IgD-negative memory B cell (primary cell): ENCODE data around the gene ELAPOR1. TPM values are rescaled to one million over a fixed set of nuclear protein-coding genes. Genes with fewer than 3 reads are reported as not detected.
A peak's percentile ranks its signal among the peaks of the same experiment; 100 is the strongest.

ENCODE experiments used
- H3K27ac Mint-ChIP-seq, 3 donors: one replicate each; pipeline ENCODE4 v1.8.0; 2020 to 2022; ENCODE audit warnings: mild to moderate bottlenecking in 3 of 3, mixed read lengths in 3 of 3, moderate library complexity in 1 of 3
- H3K27me3 Mint-ChIP-seq: one replicate; pipeline ENCODE4 v1.8.0; 2021; ENCODE audit warnings: mixed read lengths
- H3K36me3 Mint-ChIP-seq: one replicate; pipeline ENCODE4 v1.8.0; 2020; ENCODE audit warnings: mild to moderate bottlenecking, mixed read lengths
- H3K4me1 Mint-ChIP-seq, 3 donors: one replicate each; pipeline ENCODE4 v1.8.0; 2020 to 2022; ENCODE audit warnings: mixed read lengths in 3 of 3, mild to moderate bottlenecking in 1 of 3
- H3K4me3 Mint-ChIP-seq, 4 donors: one replicate each; pipeline ENCODE4 v1.8.0; 2020 to 2022; ENCODE audit warnings: mild to moderate bottlenecking in 4 of 4, mixed read lengths in 4 of 4, moderate library complexity in 3 of 4
- H3K9me3 Mint-ChIP-seq, 3 donors: one replicate each; pipeline ENCODE4 v1.8.0; 2020 to 2021; ENCODE audit warnings: mixed read lengths in 3 of 3, mild to moderate bottlenecking in 1 of 3
- polyA plus RNA-seq: library from polyadenylated mRNA; unstranded; fragments of 300-500 nt; fragmentation: Illumina TruSeq; gene quantifications from one replicate; pipeline ENCODE4 v1.2.3, GENCODE V29; 2021

Gene ELAPOR1
- polyA plus RNA-seq, 1 donor from 2014 or later: 1.0 TPM

GRCh38 chr1:109090196-109091077 lies 23.5 kb upstream of the ELAPOR1 start, which contains the start of gene TMEM167B:
Gene TMEM167B, plus strand, starts transcription at chr1:109090764. Its CDS starts 109 bp downstream, at chr1:109090873.
- H3K4me1 Mint-ChIP-seq: peaks cover 21 to 31% (median 30%) of the 10 kb centered on the region in 3 donors
- no peaks in the 10 kb centered on the region for H3K27me3 Mint-ChIP-seq
- H3K27ac Mint-ChIP-seq: peak within 1 kb of the TSS; percentile 93 to 98 (median 98)
- H3K36me3 Mint-ChIP-seq: no peaks in the 10 kb centered on the region
- peak within 1 kb of the TSS; percentile 92 to 97 (median 94) for H3K4me3 Mint-ChIP-seq
- H3K9me3 Mint-ChIP-seq: peaks cover 0 to 2% (median 0%) of the 10 kb centered on the region in 3 donors

DNA sequence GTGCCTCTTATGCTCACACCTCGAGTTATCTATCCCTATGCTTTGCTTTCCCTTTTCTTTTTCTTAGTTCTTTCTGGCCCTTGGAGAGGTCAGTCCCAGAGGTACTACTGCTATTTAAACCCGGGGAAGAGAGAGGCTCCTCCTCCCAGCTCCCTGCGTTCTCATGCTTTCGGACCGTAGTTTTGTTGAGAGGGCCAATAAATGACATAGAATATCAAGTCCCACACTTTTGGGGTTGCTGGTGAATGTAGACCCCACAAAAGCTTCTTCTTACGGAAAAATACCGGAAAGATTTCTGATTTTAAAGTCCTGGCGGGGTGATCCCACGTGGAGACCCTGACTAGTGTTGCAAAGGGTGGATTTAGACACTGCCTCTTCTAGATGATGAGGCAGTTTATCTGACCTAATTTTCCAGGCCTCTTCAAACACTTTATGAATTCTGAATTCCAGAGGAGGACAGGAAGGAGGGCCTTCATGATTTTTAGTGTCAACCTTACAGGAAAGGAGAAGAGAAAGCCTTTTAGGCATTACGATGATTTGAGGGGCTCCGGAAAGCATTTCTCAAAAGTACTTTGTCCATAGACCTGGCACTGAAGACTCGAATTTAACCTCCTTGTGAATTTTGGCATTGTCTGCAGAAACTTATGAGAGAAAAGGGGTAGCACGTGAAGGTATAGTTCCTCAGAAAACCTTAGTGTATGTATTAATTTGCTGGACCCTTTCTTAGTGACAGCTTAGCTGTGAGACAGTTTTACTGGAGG lies 22.7 kb upstream of the ELAPOR1 start:
- peaks cover 21 to 31% (median 30%) of the 10 kb centered on the region in 3 donors for H3K4me1 Mint-ChIP-seq
- H3K4me3 Mint-ChIP-seq: peak overlapping the region; percentile 92 to 97 (median 94)
- peaks cover 1% of the 10 kb centered on the region for H3K36me3 Mint-ChIP-seq

DNA sequence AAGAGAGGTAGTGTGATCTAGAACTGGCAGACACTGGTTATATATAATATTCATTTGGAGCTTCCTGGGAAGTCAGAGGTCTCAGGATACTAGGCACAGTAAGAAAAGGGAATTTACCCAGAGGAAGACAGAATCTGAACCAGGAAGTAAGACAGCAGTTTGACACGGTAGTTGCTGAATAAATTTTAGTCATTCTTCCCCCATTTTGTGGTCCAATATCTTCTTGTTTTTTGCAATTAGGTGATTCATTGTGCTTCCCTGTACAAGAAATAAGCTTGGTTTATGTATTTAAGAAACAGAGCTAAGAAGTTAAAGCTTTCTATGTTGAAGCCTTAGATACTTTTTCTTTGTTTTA lies 22.1 kb upstream of the ELAPOR1 start:
- Mint-ChIP-seq H3K27me3 (no peaks in the 10 kb centered on the region), H3K36me3 (peaks cover 1% of the 10 kb centered on the region), H3K27ac (peak overlapping the region; percentile 93 to 98 (median 97)), H3K9me3 (peaks cover 0 to 2% (median 0%) of the 10 kb centered on the region in 3 donors), H3K4me3 (peak overlapping the region; percentile 92 to 97 (median 94)), H3K4me1 (peaks cover 21 to 31% (median 30%) of the 10 kb centered on the region in 3 donors)

More for the DNA sequence above, 22.7 kb upstream of the ELAPOR1 start:
- H3K27me3 Mint-ChIP-seq: no peaks in the 10 kb centered on the region
- peaks cover 0 to 2% (median 0%) of the 10 kb centered on the region in 3 donors for H3K9me3 Mint-ChIP-seq
- peak overlapping the region; percentile 93 to 98 (median 97) for H3K27ac Mint-ChIP-seq

GRCh38 chr1:109094377-109094803 lies 19.5 kb upstream of the ELAPOR1 start:
- H3K27ac Mint-ChIP-seq: peak overlapping the region in 1 of 3 donors; percentile 48
- peaks cover 23 to 29% (median 27%) of the 10 kb centered on the region in 3 donors for H3K4me1 Mint-ChIP-seq
- peaks cover 1% of the 10 kb centered on the region for H3K36me3 Mint-ChIP-seq
- H3K4me3 Mint-ChIP-seq: peak overlapping the region in 1 of 4 donors; percentile 60
- no peaks in the 10 kb centered on the region for H3K27me3 Mint-ChIP-seq
- H3K9me3 Mint-ChIP-seq: peaks cover 0 to 2% (median 0%) of the 10 kb centered on the region in 3 donors

DNA sequence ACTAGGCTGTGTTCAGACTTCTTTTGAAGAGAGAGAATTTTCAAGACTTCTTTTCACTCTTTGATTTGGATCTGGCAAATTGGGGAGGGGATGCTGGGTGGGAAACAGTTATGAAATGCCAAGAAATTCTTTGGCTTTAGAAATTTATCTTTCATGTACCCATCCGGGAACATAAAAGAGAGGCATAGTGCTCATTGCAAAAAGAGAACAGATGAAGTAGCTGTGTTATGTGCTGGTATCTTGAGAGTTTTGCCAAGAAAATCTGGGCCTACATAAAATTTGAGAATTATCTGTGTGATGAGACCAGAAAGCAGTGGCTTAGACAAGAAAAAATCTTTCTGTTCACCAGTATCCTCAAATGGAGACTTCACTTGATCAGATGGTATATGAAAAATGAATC lies 19.0 kb upstream of the ELAPOR1 start:
- Mint-ChIP-seq H3K27ac (peak overlapping the region in 1 of 3 donors; percentile 48), H3K36me3 (peaks cover 1% of the 10 kb centered on the region), H3K4me3 (peak overlapping the region in 1 of 4 donors; percentile 60), H3K9me3 (no peaks in the 10 kb centered on the region), H3K4me1 (peaks cover 22 to 30% (median 29%) of the 10 kb centered on the region in 3 donors), H3K27me3 (no peaks in the 10 kb centered on the region)

DNA sequence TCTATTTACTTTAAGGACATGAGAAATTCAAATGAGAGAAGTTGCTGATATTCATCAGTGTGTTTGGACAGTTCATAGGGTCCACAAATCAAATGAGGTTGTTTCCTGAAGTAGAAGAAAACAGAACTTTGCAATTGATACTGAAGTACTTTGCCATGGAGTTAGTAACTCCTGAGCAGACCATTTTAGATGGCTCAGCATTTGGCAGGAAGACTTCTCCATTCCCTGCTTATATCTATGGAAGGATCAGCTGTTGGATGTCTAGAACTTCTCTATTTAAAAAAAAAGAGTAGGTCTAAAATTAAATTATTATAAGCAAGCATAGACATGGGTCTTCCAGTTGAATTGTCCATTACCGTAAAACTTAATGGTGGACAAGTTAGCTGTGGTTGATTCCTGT lies 18.3 kb upstream of the ELAPOR1 start:
- Mint-ChIP-seq H3K9me3 (no peaks in the 10 kb centered on the region), H3K27me3 (no peaks in the 10 kb centered on the region), H3K4me3 (peak overlapping the region in 1 of 4 donors; percentile 60), H3K4me1 (peaks cover 18 to 27% (median 26%) of the 10 kb centered on the region in 3 donors), H3K36me3 (peaks cover 1% of the 10 kb centered on the region), H3K27ac (no peak overlapping the region)

- no peaks in the 10 kb centered on the region for H3K9me3 Mint-ChIP-seq
- peaks cover 18 to 27% (median 25%) of the 10 kb centered on the region in 3 donors for H3K4me1 Mint-ChIP-seq
- H3K27me3 Mint-ChIP-seq: no peaks in the 10 kb centered on the region
- H3K4me3 Mint-ChIP-seq: peak overlapping the region in 1 of 4 donors; percentile 10
- peaks cover 1% of the 10 kb centered on the region for H3K36me3 Mint-ChIP-seq
- H3K27ac Mint-ChIP-seq: no peak overlapping the region
Observed at GRCh38 chr1:109096120-109096519, 17.8 kb upstream of the ELAPOR1 start.

DNA sequence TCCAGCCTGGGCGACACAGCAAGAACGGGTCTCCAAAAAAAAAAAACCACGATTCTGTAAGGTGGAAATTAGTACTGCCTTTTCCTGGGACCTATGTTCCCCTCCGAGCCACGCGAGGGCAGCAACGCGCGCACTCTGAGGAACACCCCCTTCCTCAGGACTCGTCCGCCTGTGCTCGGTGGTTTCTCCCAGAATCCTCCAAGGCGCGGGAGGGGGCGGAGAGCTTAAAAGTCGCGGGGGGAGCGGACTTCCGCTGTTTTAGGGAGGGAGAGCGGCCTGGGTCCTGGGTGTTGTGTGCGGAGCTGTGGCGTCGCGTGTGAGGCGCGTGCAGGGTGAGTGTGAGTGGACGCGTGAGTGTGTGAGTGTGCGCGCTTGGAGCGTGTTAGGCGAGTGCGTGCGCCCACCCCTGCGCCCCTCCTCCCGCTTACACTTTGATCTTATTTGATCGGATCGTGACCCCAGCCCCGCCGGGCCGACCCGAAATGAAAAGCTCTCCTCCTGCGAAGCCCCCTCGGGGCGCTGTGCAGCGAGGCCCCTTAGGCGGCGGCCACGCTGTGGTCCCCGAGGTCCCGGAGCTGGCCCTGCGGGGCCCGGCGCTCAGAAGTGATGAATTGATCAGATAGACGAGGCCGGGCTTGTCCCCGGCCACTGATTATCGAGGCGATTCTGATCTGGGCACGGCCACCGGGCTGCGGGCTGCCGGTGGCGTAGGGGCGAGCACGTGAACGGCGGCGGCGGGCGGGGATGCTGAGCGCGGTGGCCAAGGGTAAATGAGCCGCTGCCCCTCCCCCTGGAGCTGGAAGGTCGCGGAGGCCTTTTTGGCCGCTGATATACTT lies 13.8 kb upstream of the ELAPOR1 start:
- H3K4me3 Mint-ChIP-seq: peak overlapping the region; percentile 90 to 98 (median 96)
- peak overlapping the region; percentile 93 to 98 (median 97) for H3K27ac Mint-ChIP-seq
- H3K4me1 Mint-ChIP-seq: peaks cover 8 to 12% (median 10%) of the 10 kb centered on the region in 3 donors
- H3K9me3 Mint-ChIP-seq: no peaks in the 10 kb centered on the region
- H3K36me3 Mint-ChIP-seq: peaks cover 1% of the 10 kb centered on the region
- H3K27me3 Mint-ChIP-seq: no peaks in the 10 kb centered on the region

DNA sequence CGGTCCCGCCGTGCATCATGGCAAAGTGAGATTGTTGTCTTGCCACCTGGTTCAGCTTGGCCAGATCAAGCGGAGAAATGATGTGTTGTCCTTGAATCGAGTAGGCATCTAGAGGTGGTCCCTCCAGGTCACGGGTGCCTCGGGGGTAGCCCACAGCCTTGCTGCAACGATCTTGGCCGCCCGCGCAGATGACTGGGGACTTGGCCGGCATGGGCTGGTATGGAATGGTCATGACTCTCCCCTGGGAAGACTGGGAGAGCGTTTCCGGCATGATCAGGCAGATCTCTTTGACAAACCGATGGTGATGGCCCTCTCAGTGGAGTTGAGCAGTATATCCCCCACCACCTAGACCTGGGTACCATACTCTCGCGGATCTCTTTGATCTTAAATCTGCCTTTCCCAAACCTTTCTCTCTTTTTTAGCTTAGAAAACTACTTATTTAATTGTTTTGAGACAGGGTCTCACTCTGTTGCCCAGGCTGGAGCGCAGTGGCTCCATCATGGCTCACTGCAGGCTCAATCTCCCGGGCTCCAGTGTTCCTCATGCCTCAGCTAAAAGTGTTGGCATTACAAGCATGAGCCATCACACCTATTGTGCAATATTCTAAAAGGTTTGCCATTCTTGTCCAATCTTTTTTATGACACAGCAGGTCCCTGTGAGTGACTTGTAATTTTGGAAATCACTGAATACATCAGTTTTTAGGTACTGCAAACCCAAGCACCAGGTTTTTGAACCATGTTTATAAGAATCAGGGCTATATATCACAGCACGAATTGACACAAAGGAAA lies 9.4 kb upstream of the ELAPOR1 start:
- Mint-ChIP-seq H3K4me3 (peak overlapping the region in 1 of 4 donors; percentile 6), H3K9me3 (no peaks in the 10 kb centered on the region), H3K27ac (peak overlapping the region in 2 of 3 donors; percentile 8 to 27), H3K36me3 (no peaks in the 10 kb centered on the region), H3K4me1 (peaks cover 6 to 14% (median 9%) of the 10 kb centered on the region in 3 donors), H3K27me3 (no peaks in the 10 kb centered on the region)

- no peak overlapping the region for H3K27ac Mint-ChIP-seq
- H3K9me3 Mint-ChIP-seq: no peaks in the 10 kb centered on the region
- H3K4me1 Mint-ChIP-seq: peaks cover 3 to 7% (median 5%) of the 10 kb centered on the region in 3 donors
- no peaks in the 10 kb centered on the region for H3K36me3 Mint-ChIP-seq
- H3K4me3 Mint-ChIP-seq: peak overlapping the region in 1 of 4 donors; percentile 47
- peaks cover 2% of the 10 kb centered on the region for H3K27me3 Mint-ChIP-seq
Observed at GRCh38 chr1:109105881-109106280, 8.0 kb upstream of the ELAPOR1 start.

GRCh38 chr1:109107785-109108184 lies 6.1 kb upstream of the ELAPOR1 start:
- Mint-ChIP-seq H3K4me1 (peaks cover 5 to 13% (median 7%) of the 10 kb centered on the region in 3 donors), H3K27me3 (peaks cover 10% of the 10 kb centered on the region), H3K27ac (no peak overlapping the region), H3K36me3 (peaks cover 2% of the 10 kb centered on the region), H3K9me3 (no peaks in the 10 kb centered on the region), H3K4me3 (no peak overlapping the region)

- peak overlapping the region in 1 of 3 donors; percentile 22 for H3K27ac Mint-ChIP-seq
- H3K27me3 Mint-ChIP-seq: peaks cover 24% of the 10 kb centered on the region
- H3K4me3 Mint-ChIP-seq: no peak overlapping the region
- H3K4me1 Mint-ChIP-seq: peaks cover 11 to 20% (median 17%) of the 10 kb centered on the region in 3 donors
- H3K9me3 Mint-ChIP-seq: peaks cover 0 to 3% (median 0%) of the 10 kb centered on the region in 3 donors
- H3K36me3 Mint-ChIP-seq: peaks cover 2% of the 10 kb centered on the region
Observed at GRCh38 chr1:109109906-109110305, 4.0 kb upstream of the ELAPOR1 start.

DNA sequence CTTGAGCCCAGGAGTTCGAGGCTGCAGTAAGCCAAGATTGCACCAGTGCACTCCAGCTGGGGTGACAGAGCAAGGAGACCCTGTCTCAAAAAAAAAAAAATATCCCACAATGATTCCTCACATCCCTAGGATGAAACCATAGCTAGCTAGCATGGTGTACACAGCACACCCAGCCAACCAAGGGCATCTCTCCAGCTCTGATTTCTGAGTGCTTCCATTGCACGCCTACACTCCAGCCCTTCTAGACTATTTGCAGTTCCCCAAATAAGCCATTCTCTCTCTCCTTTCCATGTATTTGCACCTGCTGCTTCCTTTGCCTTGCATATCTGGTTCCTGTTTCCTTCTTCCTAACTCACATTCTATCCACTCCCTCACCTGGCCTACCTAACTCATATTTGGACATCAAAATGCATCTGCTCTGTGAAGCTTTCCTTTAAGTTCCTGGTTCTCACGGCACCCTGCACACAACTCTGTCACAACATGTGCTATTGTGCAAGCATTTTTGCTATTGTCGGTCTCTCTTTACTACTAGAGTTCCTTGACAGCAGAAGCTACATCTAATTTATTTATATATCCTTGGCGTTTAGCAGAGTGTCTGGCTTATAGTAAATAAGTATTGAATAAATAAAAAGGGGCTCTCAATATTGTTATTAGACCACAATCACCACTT lies 2.4 kb upstream of the ELAPOR1 start:
- peak overlapping the region in 1 of 4 donors; percentile 97 for H3K4me3 Mint-ChIP-seq
- H3K27me3 Mint-ChIP-seq: peaks cover 31% of the 10 kb centered on the region
- peaks cover 11 to 21% (median 13%) of the 10 kb centered on the region in 3 donors for H3K4me1 Mint-ChIP-seq
- H3K36me3 Mint-ChIP-seq: peaks cover 2% of the 10 kb centered on the region
- peak overlapping the region; percentile 65 to 98 (median 98) for H3K27ac Mint-ChIP-seq
- peaks cover 0 to 3% (median 0%) of the 10 kb centered on the region in 3 donors for H3K9me3 Mint-ChIP-seq
